GM21786 (cell line): ENCODE results near the gene RAB7B.

Experiments
- ATAC-seq: cut with Tn5 transposase; IDR thresholded peaks from one replicate; pipeline ENCODE4 v1.9.1; 2021; ENCODE audit not compliant: unreplicated experiment

Gene RAB7B

GRCh38 chr1:205975387-205975998 is 27.7 kb downstream of the RAB7B start:
- no peak for ATAC-seq

- ATAC-seq: no peak
Observed at GRCh38 chr1:205974712-205975111, 28.5 kb downstream of the RAB7B start.

GRCh38 chr1:205973377-205974232 is 29.6 kb downstream of the RAB7B start:
- ATAC-seq: no peak

DNA sequence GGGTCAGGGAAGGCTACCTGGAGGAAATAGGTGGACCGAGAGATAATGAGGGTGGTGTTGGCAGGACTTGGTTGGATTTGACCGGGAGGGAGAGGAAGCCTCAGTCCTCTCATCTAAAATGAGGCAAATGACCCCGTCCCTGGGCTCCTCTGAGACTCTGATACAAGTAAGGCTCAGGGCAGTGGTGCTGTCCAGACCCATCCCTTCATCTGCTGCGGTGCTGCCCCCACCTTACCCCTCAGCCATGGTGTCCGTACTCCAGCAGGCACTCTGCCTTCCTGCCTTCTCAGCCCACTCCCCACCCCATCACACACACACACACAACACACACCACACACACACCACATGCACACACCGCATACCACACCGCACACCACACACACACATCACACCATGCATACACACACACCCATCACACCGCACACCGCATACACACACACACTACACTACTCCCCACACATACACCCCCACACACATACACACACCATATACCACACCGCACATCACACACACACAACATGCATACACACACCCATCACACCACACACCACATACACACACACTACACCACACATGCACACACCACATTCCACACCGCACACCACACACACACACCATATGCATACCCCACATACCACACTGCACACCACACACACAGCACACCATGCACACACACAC is 30.6 kb downstream of the RAB7B start:
- ATAC-seq: no peak

DNA sequence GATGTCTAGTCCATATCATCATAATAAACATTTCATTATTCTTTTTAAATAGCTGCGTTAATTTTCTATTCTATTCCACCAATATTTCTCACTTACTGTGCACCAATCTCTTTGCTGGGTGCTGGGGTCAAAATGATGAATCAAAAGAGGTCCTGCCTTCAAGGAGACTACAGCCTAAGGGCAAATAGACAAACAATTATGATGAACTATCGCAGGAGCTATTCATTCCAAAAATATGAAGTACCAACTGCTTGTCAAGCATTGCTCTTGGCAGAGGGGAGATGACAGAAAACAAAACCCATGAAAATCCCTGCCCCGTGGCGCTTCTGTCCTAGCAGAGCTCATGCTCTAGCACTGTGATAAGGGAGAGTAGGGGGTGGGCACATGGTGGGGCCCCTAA is 31.1 kb downstream of the RAB7B start:
- ATAC-seq: no peak

DNA sequence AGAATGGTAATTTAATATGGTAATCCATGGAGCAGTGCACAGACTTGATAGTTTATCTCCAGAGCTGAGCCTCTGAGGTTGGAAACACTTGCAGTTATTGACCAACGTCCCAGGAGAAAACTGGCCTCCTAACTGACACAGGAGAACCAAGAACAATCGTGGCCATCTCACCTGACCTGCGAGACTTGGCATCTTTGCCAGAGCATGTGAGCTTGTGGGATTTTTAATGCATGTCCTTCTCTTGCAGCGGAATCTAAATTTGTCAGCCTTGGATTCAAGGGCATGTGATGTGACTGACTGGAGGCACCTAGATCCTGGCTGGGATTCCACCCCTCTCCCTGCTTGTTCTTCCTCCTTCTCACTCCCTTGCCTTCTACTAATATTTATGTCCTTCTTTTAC is 32.1 kb downstream of the RAB7B start:
- ATAC-seq: no peak

DNA sequence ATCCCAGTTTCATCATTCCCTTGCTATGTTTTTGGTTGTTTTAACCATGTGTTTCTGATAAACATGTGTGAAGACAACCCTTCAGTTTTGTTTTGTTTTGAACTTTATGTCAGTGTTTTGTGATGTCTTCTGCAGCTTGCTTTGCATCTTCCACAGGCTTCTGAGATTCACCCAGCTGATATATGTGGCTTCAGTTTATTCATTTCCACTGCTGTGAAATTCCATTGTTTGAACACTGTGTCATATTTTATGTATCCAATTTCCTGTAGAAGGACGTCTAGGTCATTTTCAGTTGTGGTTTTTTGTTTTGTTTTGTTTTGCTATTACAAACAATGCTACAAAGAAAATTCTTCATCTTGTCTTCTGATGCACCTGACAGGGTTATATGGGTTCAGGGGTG is 32.7 kb downstream of the RAB7B start:
- ATAC-seq: no peak

DNA sequence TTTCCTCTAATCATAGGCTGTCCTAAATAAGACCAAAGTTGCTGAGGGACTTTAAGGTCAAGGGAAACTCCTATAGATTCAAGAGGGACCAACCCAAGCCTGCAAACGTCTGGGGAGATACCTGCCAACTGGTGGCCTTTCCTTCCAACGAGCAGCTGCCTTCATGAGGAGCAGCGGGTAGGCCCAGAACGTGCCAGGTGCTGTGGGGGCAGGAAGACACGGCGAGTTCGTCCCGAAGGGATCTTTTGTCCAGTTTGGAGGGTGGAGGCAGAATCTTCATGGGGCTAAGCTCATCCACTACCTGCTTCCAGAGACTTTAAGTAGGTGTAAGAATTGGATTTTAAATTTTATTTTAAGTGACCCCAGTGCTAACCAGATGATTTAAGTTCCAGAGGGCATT is 34.0 kb downstream of the RAB7B start:
- ATAC-seq: no peak

- no peak for ATAC-seq
Observed at GRCh38 chr1:205967554-205968335, 35.5 kb downstream of the RAB7B start.

GRCh38 chr1:205965036-205965884 is 37.9 kb downstream of the RAB7B start:
- no peak for ATAC-seq

DNA sequence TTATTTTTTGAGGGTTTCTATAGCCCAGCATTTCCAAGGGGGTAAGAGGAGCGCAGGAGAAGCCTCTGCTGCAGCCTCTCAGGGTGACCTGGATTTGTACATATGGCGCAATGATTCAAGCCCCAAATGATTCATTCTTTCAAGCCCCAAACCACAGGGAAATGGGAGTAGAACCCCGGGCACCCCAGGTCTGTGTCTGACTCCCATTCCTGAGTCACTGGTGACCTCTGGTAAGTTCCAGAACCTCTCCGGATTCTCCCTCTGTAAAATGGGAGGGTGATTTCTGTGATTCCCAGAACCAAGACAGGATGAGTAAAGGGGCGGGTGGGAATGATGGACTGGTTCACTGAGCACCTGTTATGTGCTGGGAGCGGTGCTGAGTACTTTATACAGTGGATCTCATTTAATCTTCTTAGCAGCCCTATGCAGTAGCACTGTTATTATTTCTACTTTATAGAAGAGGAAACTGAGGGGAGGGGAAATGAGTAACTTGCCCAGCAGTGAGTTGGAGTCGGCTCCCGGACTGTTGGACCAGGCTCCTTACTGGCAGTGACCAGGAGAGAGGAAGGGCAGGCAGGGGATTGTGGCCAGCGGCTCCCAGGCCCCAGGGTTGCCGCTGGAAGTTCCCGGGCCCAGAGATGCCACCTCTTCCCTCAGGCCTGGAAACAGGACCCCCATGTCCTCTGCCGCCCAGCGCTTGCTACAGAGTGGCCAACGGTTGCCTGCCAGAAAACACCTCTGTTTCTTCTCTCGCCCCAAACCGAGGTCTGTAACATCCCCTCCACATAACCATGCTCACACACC is 39.6 kb downstream of the RAB7B start:
- no peak for ATAC-seq

GRCh38 chr1:205962821-205963221 is 40.4 kb downstream of the RAB7B start:
- no peak for ATAC-seq

DNA sequence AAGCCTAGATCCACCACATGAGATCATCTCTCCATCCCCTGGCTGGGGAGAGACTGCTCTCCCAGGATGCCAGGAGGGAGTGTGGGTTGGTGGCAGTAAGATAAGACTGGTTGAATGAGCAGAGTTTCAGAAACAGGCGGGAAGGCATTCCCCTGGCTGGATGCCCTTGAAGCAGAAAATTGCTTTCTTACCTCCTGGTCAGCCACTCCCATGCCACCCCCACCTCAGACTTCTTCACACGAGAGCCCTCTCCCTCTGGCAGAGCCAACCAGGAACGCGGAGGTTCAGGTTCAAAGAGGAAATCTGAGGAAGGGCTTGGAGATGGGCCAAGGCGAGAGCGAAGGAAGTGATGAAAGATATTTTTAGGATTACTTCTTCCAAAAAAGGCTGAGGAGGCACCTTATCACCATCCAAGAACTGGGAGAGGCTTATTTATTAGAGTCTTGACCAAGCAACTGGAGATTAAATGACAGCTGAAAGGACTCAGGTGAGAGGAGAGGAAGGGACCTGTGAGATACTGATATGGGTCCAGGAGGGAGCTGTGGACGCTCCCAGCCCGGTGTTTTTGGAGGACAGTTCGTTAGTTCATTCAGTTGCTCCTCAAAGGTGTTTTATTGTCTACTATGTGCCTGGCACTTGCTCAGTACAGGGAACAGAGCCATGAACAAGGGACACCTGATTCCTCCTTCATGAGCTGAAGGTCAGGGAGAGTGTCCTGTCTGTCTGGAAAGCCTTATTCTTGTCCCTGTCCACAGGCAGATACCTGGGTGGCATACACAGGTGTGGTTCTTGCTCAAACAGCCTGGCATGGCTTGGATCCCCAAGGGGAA is 41.0 kb downstream of the RAB7B start:
- ATAC-seq: no peak

GRCh38 chr1:205961405-205961804 is 41.8 kb downstream of the RAB7B start:
- ATAC-seq: no peak

DNA sequence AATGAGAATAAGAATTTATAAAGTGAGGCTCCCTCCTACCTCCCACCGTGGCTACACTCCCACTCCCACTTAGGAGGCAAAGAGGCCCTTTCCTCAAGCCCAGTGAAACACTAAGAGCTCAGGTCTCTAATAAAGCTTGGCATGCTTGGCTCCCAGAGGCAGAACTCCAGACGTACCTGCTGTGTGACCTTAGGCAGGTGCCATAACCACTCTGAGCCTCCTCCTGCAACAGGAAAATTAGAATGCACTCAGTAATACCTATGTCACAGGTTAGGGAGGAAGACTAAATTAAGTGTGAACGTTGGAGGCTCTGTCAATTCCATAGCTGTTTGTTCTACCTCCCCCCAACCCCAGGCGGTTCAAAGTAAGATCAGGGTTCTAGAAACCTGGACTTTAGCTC is 43.4 kb downstream of the RAB7B start:
- no peak for ATAC-seq

GRCh38 chr1:205955499-205955898 is 47.7 kb downstream of the RAB7B start:
- ATAC-seq: no peak

- ATAC-seq: no peak
Observed at GRCh38 chr1:205954819-205955404, 48.3 kb downstream of the RAB7B start.

DNA sequence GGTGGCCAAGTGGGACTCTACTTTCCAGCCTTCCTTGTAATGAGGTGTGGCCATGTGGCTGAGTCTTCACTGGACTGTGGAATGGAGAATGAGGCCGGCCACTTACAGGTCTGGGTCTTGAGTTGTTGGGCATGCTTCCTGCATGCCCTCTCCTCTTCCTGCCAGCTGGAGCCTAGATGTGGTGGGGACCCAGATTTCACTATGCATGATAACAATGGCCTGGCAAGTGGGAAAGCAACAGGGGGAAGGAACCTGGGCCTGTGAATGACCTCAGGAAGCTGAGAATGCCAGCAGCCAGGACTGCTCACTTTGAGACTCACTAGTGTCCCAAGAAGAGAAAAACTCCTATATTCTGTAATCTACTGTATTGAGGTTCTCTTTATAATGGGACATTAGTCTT is 51.4 kb downstream of the RAB7B start:
- no peak for ATAC-seq
